ENCODE data around the gene ATP6V0E1. TPM values are rescaled to one million over a fixed set of nuclear protein-coding genes. Genes with fewer than 3 reads are reported as not detected.

The ATP6V0E1 gene
- total RNA-seq, result 100 to 1,000 TPM in 2 of 4 donors, 10 to 100 TPM in 2; 57.8 to 132 (median 97.2) TPM

DNA sequence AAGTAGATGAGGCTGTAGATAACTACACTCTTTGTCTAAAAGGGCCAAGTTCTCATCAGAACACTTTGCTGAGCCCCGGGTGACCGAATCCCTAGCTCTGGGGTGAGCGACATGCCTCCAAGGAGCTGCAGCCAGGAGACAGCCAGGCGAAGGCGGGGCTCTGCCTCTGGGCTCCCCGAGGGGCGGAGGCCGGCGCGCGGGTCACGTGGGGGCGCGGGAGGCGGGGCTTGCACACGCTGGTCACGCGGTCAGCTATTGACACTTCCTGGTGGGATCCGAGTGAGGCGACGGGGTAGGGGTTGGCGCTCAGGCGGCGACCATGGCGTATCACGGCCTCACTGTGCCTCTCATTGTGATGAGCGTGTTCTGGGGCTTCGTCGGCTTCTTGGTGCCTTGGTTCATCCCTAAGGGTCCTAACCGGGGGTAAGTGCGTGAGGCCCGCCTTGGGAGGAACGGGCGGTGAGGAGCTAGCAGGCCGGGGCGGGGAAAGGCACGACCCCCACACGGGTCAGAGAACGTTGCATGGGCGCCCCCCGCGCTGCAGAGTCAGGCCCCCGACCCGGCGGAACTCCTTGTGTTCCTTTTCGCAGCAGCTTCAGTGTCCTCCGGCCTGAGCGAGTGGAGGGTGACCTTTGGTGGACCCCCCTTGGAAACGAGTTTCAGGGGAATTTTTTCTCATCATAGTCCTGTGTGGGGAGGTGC, at the start of gene ATP6V0E1:
Gene ATP6V0E1 (plus strand): TSS at position 230 of the 702 bp plus-strand sequence. CDS start 90 bp downstream, at position 320.
- no peaks in the 10 kb centered on the region for H3K27me3 ChIP-seq
- WGBS, 2 donors, result 0 to 3% methylated on average over 8 to 19 of the region's 49 CpGs
- TF ChIP-seq POLR2A (IDR thresholded peaks at IDR 0.05), result peak in 3 of 4 donors; percentile 80 to 91 (median 82)
- TF ChIP-seq, protein P1, sequence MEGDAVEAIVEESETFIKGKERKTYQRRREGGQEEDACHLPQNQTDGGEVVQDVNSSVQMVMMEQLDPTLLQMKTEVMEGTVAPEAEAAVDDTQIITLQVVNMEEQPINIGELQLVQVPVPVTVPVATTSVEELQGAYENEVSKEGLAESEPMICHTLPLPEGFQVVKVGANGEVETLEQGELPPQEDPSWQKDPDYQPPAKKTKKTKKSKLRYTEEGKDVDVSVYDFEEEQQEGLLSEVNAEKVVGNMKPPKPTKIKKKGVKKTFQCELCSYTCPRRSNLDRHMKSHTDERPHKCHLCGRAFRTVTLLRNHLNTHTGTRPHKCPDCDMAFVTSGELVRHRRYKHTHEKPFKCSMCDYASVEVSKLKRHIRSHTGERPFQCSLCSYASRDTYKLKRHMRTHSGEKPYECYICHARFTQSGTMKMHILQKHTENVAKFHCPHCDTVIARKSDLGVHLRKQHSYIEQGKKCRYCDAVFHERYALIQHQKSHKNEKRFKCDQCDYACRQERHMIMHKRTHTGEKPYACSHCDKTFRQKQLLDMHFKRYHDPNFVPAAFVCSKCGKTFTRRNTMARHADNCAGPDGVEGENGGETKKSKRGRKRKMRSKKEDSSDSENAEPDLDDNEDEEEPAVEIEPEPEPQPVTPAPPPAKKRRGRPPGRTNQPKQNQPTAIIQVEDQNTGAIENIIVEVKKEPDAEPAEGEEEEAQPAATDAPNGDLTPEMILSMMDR (IDR thresholded peaks at IDR 0.05), result peak in 2 of 6 experiments; percentile 4 to 45
- H3K4me3 ChIP-seq, result peak within 1 kb of the TSS; percentile 73 to 98 (median 82)
- intact Hi-C loops (cut with DNase I), result loop anchor here (5.0 kb wide), 1 partner anchor 159 kb away; the partner anchor contains the start of gene BNIP1
- H3K9me3 ChIP-seq, result no peaks in the 10 kb centered on the region
- H3K36me3 ChIP-seq, result peaks cover 0 to 27% (median 0%) of the 10 kb centered on the region in 3 donors
- peaks cover 17 to 45% (median 18%) of the 10 kb centered on the region in 3 donors for H3K4me1 ChIP-seq
- H3K27ac ChIP-seq, result peak within 1 kb of the TSS; percentile 92 to 99 (median 96)
- DNase-seq, result peak; percentile 47

DNA sequence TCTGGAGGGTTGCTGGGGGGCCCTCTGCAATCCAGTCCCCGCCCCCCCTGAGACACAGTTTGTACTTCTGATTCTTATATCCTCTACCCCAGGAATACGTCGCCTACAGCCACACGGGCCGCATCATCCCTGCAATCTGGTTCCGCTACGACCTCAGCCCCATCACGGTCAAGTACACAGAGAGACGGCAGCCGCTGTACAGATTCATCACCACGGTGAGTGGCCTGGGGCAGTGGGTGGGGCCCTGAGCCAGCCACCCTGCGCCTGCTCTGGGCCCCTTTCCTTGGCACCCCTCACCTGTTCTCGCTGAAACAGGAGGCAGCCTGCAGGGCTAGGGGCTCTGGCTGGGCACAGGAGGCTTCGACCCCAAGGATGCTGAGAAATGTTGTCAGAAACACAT, 48.5 kb upstream of the ATP6V0E1 start:
- no peak for DNase-seq
- intact Hi-C loops (cut with DNase I), result no loop called here
- Histone ChIP-seq H3K27ac (no peak overlapping the region), H3K9me3 (no peaks in the 10 kb centered on the region), H3K36me3 (peaks cover 6 to 68% (median 6%) of the 10 kb centered on the region in 3 donors), H3K4me3 (no peak overlapping the region), H3K4me1 (peaks cover 4 to 21% (median 9%) of the 10 kb centered on the region in 3 donors), H3K27me3 (no peaks in the 10 kb centered on the region)
- TF ChIP-seq POLR2A (IDR thresholded peaks at IDR 0.05), result no peak
- TF ChIP-seq, protein P1 (IDR thresholded peaks at IDR 0.05), result no peak
- WGBS, 2 donors, result 83 to 88% methylated on average over 7 to 8 of the region's 14 CpGs

DNA sequence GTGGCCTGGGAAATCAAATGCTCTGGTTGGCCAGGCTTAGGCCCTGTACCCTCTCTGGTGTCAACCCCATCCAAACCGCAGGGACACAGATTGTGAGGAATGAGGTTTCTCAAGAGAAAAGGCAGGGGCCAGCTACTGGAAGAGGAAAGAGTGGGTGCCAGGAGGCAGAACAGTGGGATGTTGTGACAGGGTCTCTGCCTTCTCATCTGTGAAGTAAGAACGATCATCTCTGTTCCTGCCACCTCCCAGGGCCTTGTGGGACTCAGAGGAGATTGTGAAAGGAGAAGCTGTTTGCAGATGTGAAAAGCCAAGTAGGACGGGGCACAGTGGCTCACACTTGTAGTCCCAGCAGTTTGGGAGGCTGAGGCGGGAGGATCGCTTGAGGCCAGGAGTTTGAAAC, 47.2 kb upstream of the ATP6V0E1 start:
- Histone ChIP-seq H3K27me3 (no peaks in the 10 kb centered on the region), H3K4me1 (peaks cover 3 to 12% (median 4%) of the 10 kb centered on the region in 3 donors), H3K9me3 (no peaks in the 10 kb centered on the region), H3K36me3 (peaks cover 6 to 80% (median 12%) of the 10 kb centered on the region in 3 donors), H3K4me3 (no peak overlapping the region), H3K27ac (no peak overlapping the region)
- WGBS, 2 donors, result 91 to 93% methylated on average over 5 of the region's 5 CpGs
- TF ChIP-seq POLR2A (IDR thresholded peaks at IDR 0.05), result no peak
- TF ChIP-seq, protein P1 (IDR thresholded peaks at IDR 0.05), result no peak
- DNase-seq, result no peak
- intact Hi-C loops (cut with DNase I), result no loop called here

DNA sequence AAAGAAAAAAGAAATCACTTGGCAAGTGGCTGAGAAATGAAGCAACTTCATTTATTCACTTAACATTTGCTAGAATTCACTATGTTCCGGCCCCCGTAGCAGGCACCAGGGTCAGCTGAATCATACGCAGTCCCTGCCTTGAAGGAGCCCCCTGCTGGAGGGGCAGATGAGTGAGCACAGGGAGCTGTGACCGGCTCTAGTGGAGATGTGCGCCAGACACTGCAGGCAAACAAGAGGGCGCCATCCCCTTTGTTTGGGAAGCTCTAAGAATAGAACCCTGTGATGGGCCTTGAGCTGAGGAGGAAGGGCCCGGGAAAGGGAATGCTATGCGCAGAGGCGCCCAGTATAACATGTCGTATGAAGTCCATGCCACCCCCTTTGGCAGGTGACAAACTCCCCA, 44.5 kb upstream of the ATP6V0E1 start:
- no peak for DNase-seq
- Histone ChIP-seq H3K4me3 (no peak overlapping the region), H3K27ac (no peak overlapping the region), H3K4me1 (no peaks in the 10 kb centered on the region), H3K27me3 (no peaks in the 10 kb centered on the region), H3K9me3 (no peaks in the 10 kb centered on the region), H3K36me3 (peaks cover 6 to 99% (median 19%) of the 10 kb centered on the region in 3 donors)
- intact Hi-C loops (cut with DNase I), result no loop called here
- 80 to 87% methylated on average over 7 to 10 of the region's 10 CpGs for WGBS, 2 donors
- TF ChIP-seq, protein P1 (IDR thresholded peaks at IDR 0.05), result peak in 2 of 6 experiments; percentile 14 to 42
- TF ChIP-seq POLR2A (IDR thresholded peaks at IDR 0.05), result no peak

DNA sequence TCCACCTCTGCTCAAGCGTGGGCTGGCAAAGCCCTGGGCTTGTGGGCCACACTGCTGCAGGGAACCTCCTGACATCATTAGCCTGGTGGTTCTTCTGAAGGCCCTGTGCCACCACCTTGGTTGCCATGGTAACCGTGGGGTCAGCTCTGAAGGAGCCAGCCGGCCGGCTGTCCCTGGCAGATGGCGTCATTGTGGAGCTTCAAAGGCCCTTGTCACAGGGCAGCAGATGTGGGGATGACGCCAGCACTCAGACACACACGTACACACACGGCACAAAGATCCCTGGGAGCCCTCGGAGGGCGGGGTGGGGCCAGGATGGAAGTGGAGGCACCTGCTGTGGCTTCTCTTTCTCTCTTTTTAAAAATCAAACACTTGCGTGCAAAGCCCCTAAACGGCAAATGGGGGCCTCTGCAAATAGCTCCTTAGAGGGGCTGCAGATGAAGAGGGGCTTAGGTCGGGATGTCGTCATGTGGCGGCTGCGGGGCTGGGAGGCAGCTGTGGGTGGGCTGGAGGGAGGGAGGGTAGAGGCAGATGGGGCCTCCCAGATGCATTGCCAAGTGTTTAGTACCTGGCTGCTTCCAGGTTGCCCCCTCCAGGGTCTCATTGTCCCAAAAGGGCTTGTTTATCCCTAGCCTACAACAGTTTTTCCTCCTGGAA, 43.8 kb upstream of the ATP6V0E1 start:
- Histone ChIP-seq H3K4me1 (no peaks in the 10 kb centered on the region), H3K36me3 (peaks cover 6 to 99% (median 19%) of the 10 kb centered on the region in 3 donors), H3K27me3 (no peaks in the 10 kb centered on the region), H3K4me3 (no peak overlapping the region), H3K9me3 (no peaks in the 10 kb centered on the region), H3K27ac (no peak overlapping the region)
- no peak for DNase-seq
- intact Hi-C loops (cut with DNase I), result loop anchor here (10.0 kb wide), 1 partner anchor 465 kb away; no protein-coding TSS in a partner anchor
- no peak for TF ChIP-seq POLR2A (IDR thresholded peaks at IDR 0.05)
- TF ChIP-seq, protein P1 (IDR thresholded peaks at IDR 0.05), result no peak
- WGBS, 2 donors, result 34 to 84% methylated on average over 3 to 9 of the region's 16 CpGs
